Muscle layer of colon (tissue), 2 donors: ENCODE results near the gene COLGALT1.

Source experiments
- H3K27ac ChIP-seq: one replicate; pipeline ENCODE4 v1.7.0; 2013; ENCODE audit warnings: low read depth, mild to moderate bottlenecking, low read length, moderate library complexity
- H3K27me3 ChIP-seq, 2 donors: one replicate each; pipeline ENCODE4 v1.7.0; 2013; ENCODE audit warnings: low read length in 2 of 2, mild to moderate bottlenecking in 2 of 2; ENCODE audit not compliant: insufficient read depth in 2 of 2, control insufficient read depth in 1 of 2
- H3K36me3 ChIP-seq: one replicate; pipeline ENCODE4 v1.7.0; 2013; ENCODE audit warnings: mild to moderate bottlenecking, low read length; ENCODE audit not compliant: insufficient read depth
- H3K4me1 ChIP-seq: one replicate; pipeline ENCODE4 v1.7.0; 2013; ENCODE audit warnings: mild to moderate bottlenecking, low read length; ENCODE audit not compliant: insufficient read depth
- H3K4me3 ChIP-seq, 2 donors: one replicate each; pipeline ENCODE4 v1.7.0; 2013; ENCODE audit warnings: low read length in 2 of 2, low read depth in 1 of 2, mild to moderate bottlenecking in 1 of 2, moderate library complexity in 1 of 2
- H3K9ac ChIP-seq: one replicate; pipeline ENCODE4 v1.7.0; 2013; ENCODE audit warnings: low read length
- H3K9me3 ChIP-seq: one replicate; pipeline ENCODE4 v1.7.0; 2013; ENCODE audit warnings: mild to moderate bottlenecking, low read length
- donor health status: abdominal sarcoma.
- donor health status: Adenocarcinoma of cecum.

Gene COLGALT1

DNA sequence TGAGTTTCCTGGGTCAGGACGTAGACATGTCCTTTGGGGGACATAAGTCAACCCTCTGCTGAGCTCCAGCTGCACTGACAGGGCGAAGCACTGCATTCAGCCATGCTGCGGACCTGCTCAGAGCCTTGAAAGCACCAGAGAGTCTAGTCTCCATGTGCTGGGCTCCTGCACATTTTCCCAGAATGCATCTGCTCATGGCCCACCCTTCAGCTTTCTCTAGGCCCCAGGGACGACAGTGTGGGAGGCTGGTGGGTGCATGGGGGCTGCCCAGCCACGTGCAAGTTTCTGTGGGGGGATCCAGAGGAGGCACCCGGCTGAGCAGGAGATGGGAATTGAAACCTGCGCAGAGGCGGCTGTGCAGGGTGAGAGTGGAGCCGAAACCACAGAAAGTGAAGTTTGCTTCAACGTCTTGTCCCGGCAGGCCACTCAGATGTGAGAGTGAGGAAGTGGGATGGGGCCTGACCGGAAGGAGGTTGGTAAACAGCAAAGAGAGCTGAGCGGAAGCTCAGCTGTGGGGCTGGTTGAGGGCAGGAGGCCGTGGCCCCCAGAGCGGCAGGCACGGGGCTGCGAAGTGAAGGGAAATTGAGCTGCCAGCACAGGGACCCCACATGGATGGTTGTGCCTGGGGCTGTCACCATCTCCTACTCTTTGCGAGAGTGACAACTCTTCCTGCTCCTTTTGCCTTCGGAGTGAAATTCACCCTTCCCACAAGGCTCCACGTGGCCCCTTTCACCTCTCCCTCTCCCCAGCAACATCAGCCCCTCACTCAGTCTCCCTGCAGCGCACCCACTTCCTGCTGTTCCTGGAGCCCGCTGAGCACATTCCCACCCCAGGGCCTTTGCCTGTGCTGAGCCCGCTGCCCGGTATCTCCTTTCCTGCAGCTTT is 32.2 kb upstream of the COLGALT1 start:
- H3K27ac ChIP-seq, result no peak overlapping the region
- peaks cover 0 to 17% of the 10 kb centered on the region in 2 donors for H3K27me3 ChIP-seq
- no peaks in the 10 kb centered on the region for H3K4me1 ChIP-seq

DNA sequence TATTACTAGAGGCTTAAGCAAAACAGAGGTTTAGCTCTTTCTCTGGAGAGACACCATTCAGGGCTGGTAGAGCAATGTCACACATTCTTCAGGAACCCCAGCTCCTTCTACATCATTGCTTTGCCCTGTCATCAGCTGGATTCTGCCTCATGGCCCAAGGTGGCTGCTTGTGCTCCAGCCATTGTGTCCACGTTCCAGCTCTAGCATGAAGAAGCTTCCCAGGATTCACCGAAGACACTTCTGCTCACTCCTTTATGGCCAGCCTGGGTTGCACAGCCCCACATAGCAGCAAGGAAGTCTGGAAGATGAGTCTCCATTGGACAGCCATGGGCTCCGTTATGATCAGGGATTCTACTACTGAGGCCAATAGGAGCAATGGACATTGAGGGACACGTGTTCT is 30.8 kb upstream of the COLGALT1 start:
- Histone ChIP-seq H3K36me3 (no peaks in the 10 kb centered on the region), H3K4me3 (no peak overlapping the region), H3K4me1 (no peaks in the 10 kb centered on the region), H3K27me3 (peaks cover 4 to 22% of the 10 kb centered on the region in 2 donors), H3K9me3 (no peaks in the 10 kb centered on the region), H3K9ac (no peak overlapping the region), H3K27ac (no peak overlapping the region)

More for the DNA sequence above, 32.2 kb upstream of the COLGALT1 start:
- Histone ChIP-seq H3K9ac (no peak overlapping the region), H3K36me3 (no peaks in the 10 kb centered on the region), H3K9me3 (no peaks in the 10 kb centered on the region), H3K4me3 (no peak overlapping the region)

DNA sequence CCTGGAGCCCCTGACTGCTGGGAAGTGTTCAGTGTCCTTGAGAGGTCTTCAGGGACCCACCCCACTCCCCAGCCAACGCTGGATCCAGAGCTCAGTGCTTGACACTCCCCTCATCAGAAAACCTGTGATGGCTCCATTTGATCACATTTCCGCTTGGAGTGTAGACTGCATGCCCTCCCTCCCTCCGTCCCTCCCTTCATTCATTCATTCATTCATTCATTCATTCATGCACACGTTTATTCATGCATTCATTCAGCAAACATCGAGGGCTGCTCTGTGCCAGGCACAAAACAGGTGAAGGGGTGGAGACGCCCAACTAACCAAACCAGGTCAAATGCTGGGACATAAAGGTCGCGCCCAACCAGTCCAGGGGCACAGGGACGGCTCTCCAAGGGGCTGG is 30.3 kb upstream of the COLGALT1 start:
- Histone ChIP-seq H3K27me3 (peaks cover 4 to 22% of the 10 kb centered on the region in 2 donors), H3K9ac (no peak overlapping the region), H3K4me1 (no peaks in the 10 kb centered on the region)

DNA sequence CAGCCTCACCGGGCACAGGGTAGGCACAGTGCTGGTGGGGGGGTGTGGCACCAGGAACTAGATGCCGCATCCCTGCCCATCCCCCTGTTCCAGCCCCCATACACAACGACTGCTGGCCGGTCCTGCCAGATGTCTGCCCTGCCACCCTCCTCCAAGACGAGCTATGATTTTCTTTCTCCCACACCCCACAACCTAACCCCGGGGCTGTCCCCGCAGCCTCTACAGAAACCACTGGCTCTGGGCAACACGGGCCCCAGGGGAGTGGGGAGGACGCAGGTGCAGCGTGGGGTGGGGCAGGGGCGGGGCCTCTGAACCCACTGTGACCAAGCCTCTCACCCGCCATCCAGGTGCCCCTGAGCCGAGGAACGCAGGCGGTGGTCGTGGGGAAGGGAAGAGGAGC is 28.5 kb upstream of the COLGALT1 start:
- no peak overlapping the region for H3K27ac ChIP-seq
- H3K4me3 ChIP-seq, result no peak overlapping the region
- no peaks in the 10 kb centered on the region for H3K36me3 ChIP-seq
- H3K9ac ChIP-seq, result no peak overlapping the region
- no peaks in the 10 kb centered on the region for H3K4me1 ChIP-seq
- no peaks in the 10 kb centered on the region for H3K9me3 ChIP-seq
- H3K27me3 ChIP-seq, result peaks cover 4 to 22% of the 10 kb centered on the region in 2 donors

More for the DNA sequence above, 30.3 kb upstream of the COLGALT1 start:
- no peak overlapping the region for H3K27ac ChIP-seq
- no peaks in the 10 kb centered on the region for H3K9me3 ChIP-seq
- no peaks in the 10 kb centered on the region for H3K36me3 ChIP-seq
- no peak overlapping the region for H3K4me3 ChIP-seq

DNA sequence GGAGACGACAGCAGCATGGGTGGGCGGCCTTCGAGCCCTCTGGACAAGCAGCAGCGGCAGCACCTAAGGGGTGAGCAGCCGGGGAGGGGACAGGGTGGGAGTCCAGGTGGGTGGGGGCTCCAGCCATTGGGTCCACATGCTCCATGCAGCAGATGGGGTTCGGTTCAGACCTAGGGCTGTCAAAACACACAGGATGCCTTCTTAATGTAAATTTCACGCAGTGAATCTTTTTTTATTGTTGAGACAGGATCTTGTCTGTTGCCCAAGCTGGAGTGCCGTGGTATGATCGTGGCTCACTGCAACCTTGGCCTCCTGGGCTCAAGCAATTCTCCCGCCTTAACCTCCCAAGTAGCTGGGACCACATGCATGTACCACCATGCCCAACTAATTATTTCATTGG is 28.1 kb upstream of the COLGALT1 start:
- Histone ChIP-seq H3K9me3 (no peaks in the 10 kb centered on the region), H3K4me1 (no peaks in the 10 kb centered on the region), H3K27me3 (peaks cover 4 to 22% of the 10 kb centered on the region in 2 donors), H3K4me3 (no peak overlapping the region), H3K36me3 (no peaks in the 10 kb centered on the region), H3K27ac (no peak overlapping the region), H3K9ac (no peak overlapping the region)

DNA sequence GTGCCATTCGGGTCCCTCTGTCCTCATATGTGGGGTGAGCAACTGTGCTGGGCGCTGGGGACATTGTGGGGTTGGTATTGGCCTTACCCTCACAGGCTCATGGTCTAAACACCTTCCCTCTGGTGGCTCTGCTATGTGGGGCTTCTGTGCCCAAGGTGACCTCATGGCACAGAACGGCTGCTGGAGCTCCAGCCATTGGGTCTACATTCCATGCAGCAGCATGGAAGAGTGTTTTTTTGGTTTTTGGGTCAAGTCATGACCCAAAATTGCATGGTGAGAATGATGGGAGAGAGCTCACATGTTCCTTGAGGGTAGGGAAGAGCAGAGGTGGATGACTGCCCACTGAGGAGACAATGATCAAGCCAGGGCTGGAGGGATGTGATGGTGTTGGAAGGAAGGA is 26.8 kb upstream of the COLGALT1 start:
- Histone ChIP-seq H3K9ac (no peak overlapping the region), H3K27ac (no peak overlapping the region), H3K36me3 (no peaks in the 10 kb centered on the region), H3K4me3 (no peak overlapping the region), H3K27me3 (peaks cover 4 to 27% of the 10 kb centered on the region in 2 donors), H3K4me1 (no peaks in the 10 kb centered on the region), H3K9me3 (no peaks in the 10 kb centered on the region)

DNA sequence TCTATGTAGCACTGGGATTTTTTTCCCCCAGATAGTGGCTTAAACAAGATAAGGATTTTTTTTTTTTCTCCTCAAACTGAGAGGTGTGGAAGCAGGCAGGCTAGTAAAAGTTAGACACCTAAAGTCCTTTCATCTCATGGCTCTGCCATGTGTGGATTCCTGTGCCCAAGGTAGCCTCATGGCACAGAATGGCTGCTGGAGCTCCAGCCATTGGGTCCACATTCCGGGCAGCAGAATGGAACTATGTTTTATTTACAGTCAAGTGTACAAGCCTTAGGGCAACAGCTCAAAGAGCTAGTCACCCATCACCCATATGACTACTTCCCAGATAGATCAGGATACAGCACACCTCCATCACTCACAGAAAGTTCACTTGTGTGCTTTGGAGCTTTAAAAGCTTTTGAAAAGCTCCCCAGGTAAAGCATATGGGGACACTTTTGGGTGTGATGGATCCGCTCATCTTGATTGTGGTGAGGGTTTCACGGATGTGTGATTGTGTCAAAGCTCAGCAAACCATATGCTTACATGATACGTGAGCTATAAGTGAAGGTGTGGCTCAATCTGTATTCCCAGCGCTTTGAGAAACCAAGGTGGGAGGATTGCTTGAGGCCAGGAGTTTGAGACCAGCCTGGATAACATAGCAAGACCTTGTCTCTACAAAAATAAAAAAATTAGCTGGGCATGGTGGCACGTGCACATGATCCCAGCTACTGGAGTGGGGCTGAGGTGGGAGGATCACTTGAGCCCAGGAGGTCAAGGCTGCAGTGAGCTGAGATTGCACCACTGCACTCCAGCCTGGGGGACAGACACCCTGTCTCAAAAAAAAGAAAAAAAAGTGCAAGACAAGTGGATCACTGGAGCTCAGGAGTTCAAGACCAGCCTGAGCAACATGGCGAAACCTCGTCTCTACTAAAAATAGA is 25.9 kb upstream of the COLGALT1 start:
- Histone ChIP-seq H3K27me3 (peaks cover 4 to 27% of the 10 kb centered on the region in 2 donors), H3K27ac (no peak overlapping the region), H3K4me3 (no peak overlapping the region), H3K4me1 (no peaks in the 10 kb centered on the region), H3K36me3 (no peaks in the 10 kb centered on the region), H3K9me3 (no peaks in the 10 kb centered on the region), H3K9ac (no peak overlapping the region)

DNA sequence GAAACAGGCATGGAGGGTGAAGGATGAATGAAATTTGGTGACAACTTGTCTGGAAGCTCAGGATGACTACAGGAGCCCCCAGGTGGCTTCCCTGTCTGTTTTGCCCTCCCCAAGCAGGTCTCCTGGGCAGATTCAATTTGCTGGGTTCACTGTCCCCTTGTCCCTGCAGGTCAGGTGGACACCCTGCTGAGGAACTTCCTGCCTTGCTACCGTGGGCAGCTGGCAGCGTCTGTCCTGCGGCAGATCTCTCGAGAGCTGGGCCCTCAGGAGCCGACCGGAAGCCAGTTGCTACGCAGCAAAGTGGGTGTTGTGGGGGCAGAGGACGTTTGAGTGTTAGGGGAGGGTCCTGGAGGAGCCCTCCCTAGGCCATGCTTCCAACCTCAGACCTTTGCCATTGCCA is 24.9 kb upstream of the COLGALT1 start:
- H3K27me3 ChIP-seq, result peaks cover 4 to 23% of the 10 kb centered on the region in 2 donors
- no peaks in the 10 kb centered on the region for H3K36me3 ChIP-seq

DNA sequence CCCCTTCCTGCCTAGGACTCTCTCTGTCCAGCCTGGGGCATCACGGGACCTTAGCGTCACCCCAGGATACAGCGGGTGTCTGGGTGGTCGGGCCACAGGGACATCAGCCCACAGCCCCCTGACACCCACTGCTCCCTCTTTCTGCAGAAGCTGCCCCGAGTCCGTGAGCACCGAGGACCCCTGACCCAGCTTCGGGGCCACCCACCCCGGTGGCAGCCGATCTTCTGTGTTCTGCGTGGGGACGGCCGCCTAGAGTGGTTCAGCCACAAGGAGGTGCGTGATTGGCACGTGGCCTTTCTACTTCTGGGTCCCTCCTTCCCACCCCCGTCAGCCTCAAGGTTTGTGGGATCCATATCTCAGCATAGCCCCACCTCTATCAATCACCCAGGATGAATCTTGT is 23.3 kb upstream of the COLGALT1 start:
- Histone ChIP-seq H3K9me3 (no peaks in the 10 kb centered on the region), H3K4me3 (no peak overlapping the region), H3K4me1 (no peaks in the 10 kb centered on the region), H3K9ac (no peak overlapping the region), H3K36me3 (no peaks in the 10 kb centered on the region), H3K27ac (no peak overlapping the region), H3K27me3 (peaks cover 4 to 14% of the 10 kb centered on the region in 2 donors)

More for the DNA sequence above, 24.9 kb upstream of the COLGALT1 start:
- Histone ChIP-seq H3K9me3 (no peaks in the 10 kb centered on the region), H3K9ac (no peak overlapping the region), H3K4me3 (no peak overlapping the region), H3K4me1 (no peaks in the 10 kb centered on the region), H3K27ac (no peak overlapping the region)

DNA sequence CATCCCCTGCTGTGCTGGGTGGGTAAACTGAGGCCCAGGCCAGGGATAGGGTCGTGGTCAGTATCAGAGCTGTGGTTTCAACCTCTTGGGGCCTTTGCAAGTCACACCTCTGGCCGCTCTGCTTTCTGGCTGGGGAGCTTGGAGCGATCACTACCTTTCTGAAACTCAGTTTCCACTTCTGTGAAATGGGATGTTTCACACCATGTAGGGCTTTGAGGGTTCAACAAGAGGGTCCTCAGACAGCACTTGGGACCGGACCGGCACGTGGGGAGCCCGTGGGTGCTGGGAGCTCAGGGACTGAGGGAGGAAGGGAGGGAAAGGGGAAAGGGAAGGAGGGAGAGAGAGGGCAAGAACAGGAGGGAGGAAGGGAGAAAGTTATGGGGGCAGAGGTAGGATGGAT is 22.9 kb upstream of the COLGALT1 start:
- Histone ChIP-seq H3K36me3 (no peaks in the 10 kb centered on the region), H3K9me3 (no peaks in the 10 kb centered on the region), H3K9ac (no peak overlapping the region), H3K27ac (no peak overlapping the region), H3K4me1 (no peaks in the 10 kb centered on the region), H3K4me3 (no peak overlapping the region), H3K27me3 (peaks cover 4 to 11% of the 10 kb centered on the region in 2 donors)

DNA sequence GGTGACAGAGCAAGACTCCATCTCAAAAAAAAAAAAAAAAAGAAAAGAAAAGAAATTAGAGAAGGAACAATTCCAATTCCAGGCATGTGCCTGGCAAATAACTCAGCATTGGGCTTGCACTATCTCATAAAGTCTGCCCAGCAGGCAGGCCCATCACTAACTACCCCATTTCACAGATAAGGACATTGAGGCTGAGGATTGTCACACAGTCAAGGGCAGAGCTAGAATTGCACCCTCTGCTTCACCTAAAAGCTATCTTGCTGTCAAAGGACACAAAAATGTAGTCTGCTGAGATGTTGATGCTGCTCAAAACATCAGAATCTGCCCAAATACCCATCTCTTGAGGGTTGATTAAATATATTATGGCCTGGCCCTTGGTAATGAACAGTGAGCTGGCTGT is 20.7 kb upstream of the COLGALT1 start:
- no peak overlapping the region for H3K9ac ChIP-seq
- H3K36me3 ChIP-seq, result no peaks in the 10 kb centered on the region
- H3K27me3 ChIP-seq, result peaks cover 0 to 9% of the 10 kb centered on the region in 2 donors
- peaks cover 10% of the 10 kb centered on the region for H3K4me1 ChIP-seq
- no peaks in the 10 kb centered on the region for H3K9me3 ChIP-seq
- H3K4me3 ChIP-seq, result no peak overlapping the region
- H3K27ac ChIP-seq, result no peak overlapping the region
